ENCODE data around the gene GNAT1.

The GNAT1 gene

DNA sequence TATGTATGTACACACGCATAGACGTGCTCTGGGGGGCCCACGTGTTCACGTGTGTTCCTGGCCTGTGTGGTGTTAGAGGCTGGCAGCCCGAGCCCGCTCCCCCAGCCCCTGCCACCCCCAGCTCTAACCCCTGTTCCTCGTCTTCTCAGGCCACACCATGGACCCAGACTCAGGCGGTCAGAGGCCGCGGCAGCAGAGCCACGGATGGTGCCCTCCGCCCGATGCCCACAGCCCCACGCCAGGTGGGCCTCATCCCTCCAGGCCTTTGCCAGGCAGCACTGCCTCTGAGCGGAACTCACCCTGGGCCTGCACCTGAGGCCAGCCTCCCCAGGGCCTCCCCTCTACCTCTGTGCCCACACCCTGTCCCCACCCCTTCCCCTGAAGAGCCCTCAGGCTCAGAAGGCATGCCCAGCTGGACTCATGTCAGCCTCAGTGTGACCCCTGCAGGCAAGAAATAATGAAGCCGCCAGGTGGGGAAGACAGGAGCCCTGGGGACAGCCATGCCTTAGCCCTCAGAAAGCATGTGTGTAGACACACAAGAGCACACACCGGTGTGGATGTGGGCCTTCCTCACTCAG is 16.4 kb upstream of the GNAT1 start:
- in situ Hi-C loops (cut with MboI; ENCODE audit: low sequenced_read_pairs), result no loop called here

DNA sequence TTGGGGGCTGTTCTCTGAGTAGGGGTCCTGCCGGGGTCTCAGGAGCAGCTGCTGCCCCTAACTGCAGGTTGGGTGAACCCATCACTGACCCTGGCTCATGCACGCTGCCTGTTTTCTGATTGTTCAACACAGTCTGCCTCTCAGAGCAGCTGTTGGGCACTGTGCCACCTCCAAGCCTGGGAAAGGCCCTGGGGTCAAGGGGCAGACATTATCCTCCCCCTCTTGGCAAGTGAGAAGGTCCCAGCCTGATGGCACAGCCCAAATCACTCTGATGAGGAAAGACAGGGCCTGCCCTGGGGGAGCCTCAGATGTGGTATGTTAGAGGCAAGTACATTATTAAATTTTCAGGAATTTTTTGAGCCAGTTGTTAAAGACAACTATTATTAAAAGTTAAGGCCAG is 14.1 kb upstream of the GNAT1 start:
- in situ Hi-C loops (cut with MboI; ENCODE audit: low sequenced_read_pairs), result no loop called here

DNA sequence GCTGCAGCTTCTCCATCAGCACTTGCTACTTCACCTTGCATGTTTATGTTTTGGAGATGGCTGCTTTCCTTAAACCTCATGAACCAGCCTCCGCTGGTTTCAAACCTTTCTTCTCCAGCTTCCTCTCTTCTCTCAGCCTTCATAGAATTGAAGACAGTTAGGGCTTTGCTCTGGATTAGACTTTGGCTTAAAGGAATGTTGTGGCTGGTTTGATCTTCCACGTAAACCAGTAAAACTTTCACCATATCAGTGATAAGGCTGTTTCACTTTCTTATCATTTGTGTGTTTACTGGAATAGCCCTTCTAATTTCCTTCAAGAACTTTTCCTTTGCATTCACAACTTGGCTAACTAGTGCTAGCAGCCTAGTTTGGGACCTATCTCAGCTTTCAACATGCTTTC is 11.7 kb upstream of the GNAT1 start:
- in situ Hi-C loops (cut with MboI; ENCODE audit: low sequenced_read_pairs), result no loop called here

DNA sequence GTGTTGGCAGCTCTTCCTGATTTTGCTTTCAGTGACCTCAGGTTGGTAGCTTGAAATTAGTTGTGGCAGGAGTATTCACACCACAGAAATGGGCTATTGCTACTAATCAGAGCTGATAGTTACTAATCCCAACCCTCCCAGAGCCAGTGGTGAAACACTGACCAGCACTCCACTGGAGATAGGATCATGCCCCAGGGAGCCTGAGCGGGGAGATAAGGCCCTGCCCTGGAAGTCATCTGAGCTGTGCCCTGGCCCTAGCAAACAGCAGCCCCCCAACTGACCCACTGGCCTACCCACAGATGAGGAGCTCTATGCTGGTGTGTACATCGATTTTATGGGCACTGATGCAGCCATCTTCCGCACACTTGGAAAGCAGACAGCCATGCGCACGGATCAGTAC is 9.4 kb upstream of the GNAT1 start:
- in situ Hi-C loops (cut with MboI; ENCODE audit: low sequenced_read_pairs), result no loop called here

DNA sequence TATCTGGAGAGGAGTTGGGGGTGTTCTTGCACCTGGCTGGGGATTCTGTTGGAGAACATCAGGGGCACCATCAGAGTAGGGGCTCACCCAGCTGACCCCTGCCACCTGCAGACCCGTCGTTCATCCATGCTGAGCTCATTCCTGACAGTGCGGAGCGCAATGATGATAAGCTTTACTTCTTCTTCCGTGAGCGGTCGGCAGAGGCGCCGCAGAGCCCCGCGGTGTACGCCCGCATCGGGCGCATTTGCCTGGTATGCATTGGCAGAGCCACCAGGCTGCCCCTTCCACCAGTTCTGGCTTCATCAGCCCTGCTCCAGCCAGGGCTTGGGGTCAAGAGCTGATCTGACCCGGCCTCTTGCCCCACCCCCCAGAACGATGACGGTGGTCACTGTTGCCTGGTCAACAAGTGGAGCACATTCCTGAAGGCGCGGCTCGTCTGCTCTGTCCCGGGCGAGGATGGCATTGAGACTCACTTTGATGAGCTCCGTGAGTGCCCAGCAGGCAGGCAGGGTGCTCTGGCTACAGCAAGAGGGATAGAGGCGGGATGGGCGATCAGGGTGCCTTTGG is 8.8 kb upstream of the GNAT1 start:
- in situ Hi-C loops (cut with MboI; ENCODE audit: low sequenced_read_pairs), result no loop called here

DNA sequence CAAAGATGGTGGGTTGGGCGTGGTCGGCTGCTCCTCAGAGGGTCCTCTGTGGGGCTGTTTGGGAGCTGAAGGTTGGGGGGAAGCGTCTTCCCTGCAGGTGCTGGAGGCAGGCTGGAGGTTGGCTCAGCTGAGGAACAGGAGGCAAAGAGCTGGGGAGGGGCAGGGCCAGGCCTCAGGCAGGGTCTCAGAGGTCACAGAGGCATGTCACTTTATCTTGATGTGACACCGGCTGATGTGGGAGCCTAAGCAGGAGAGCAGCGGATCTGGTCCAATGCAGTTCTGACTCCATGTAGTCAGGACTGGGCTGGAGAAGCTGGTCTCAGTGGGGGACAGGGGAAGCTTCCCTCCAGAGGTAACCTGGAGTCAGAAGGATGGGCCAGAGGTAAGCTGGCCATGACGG is 7.7 kb upstream of the GNAT1 start:
- in situ Hi-C loops (cut with MboI; ENCODE audit: low sequenced_read_pairs), result no loop called here

GRCh38 chr3:50184242-50184978 is 7.0 kb upstream of the GNAT1 start:
- in situ Hi-C loops (cut with MboI; ENCODE audit: low sequenced_read_pairs), result no loop called here

DNA sequence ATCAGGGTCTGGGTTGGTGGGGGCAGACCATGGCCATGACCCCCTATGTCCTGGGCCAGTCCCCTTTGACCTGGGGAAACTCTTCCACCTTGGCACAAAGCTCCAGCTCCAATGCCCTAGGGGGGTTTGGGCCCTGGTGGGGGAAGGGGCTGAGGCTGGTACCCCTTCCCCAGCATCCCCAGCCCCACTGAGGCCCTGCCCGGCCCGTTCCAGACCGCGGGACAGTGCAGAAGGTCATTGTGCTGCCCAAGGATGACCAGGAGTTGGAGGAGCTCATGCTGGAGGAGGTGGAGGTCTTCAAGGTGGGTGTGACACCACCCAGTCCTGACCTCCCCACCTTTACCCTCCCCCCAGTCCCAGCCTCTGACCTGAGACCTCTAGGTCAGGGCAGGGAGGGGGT is 6.2 kb upstream of the GNAT1 start:
- in situ Hi-C loops (cut with MboI; ENCODE audit: low sequenced_read_pairs), result no loop called here

- in situ Hi-C loops (cut with MboI; ENCODE audit: low sequenced_read_pairs), result no loop called here
Measured at GRCh38 chr3:50186096-50186495, 5.3 kb upstream of the GNAT1 start.

DNA sequence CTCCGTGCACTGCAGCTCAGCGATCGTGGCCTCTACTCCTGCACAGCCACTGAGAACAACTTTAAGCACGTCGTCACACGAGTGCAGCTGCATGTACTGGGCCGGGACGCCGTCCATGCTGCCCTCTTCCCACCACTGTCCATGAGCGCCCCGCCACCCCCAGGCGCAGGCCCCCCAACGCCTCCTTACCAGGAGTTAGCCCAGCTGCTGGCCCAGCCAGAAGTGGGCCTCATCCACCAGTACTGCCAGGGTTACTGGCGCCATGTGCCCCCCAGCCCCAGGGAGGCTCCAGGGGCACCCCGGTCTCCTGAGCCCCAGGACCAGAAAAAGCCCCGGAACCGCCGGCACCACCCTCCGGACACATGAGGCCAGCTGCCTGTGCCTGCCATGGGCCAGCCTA is 3.7 kb upstream of the GNAT1 start:
- in situ Hi-C loops (cut with MboI; ENCODE audit: low sequenced_read_pairs), result no loop called here

GRCh38 chr3:50189274-50189673 is 2.1 kb upstream of the GNAT1 start:
- in situ Hi-C loops (cut with MboI; ENCODE audit: low sequenced_read_pairs), result no loop called here

GRCh38 chr3:50189989-50190388 is 1.4 kb upstream of the GNAT1 start:
- in situ Hi-C loops (cut with MboI; ENCODE audit: low sequenced_read_pairs), result no loop called here

DNA sequence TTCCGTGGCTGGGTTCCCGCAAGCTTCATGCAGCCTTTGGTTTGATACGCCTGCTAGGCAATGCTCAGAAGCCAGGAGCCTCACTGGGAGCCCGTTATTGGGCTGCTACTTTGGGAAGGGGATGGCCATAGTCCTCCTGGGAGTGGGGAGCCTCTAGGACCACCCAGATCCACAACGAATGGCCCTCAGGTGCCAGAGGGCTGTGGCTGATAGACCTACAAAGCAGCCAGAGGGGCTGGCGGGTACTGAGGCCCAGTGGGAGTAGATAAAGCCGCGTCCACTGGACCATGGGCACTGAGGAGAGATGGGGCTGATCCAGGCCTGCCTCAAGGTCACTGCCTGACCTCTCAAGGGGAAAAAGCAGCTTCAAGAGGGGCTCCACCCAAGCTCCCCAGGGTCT is 714 bp downstream of the GNAT1 start:
- in situ Hi-C loops (cut with MboI; ENCODE audit: low sequenced_read_pairs), result no loop called here

DNA sequence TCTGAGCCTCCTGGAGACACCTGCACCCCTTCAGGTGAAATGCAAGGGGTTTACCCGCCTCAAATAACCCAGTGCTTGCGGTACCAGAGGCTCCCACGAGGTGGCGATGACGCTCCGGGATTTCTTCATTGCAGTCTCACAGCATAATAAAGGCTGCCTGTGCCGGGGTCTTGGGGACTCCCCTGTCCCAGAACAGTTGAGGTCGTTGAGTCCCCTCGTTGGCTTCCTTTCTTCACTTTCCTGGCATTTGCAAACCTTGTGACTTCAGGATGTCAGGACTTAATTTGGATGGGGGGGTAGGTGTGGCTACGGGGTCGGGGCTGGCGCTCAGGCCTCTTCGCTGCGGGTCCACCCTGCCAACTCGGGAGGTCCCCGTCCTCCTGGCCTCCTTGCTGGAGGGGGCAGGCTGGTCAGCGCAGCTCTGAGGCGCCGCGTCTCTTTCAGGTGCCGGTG is 1.3 kb downstream of the GNAT1 start:
- in situ Hi-C loops (cut with MboI; ENCODE audit: low sequenced_read_pairs), result no loop called here

GRCh38 chr3:50193286-50193685 is 1.9 kb downstream of the GNAT1 start:
- in situ Hi-C loops (cut with MboI; ENCODE audit: low sequenced_read_pairs), result no loop called here

- in situ Hi-C loops (cut with MboI; ENCODE audit: low sequenced_read_pairs), result no loop called here
Measured at GRCh38 chr3:50193746-50194127, 2.3 kb downstream of the GNAT1 start.

DNA sequence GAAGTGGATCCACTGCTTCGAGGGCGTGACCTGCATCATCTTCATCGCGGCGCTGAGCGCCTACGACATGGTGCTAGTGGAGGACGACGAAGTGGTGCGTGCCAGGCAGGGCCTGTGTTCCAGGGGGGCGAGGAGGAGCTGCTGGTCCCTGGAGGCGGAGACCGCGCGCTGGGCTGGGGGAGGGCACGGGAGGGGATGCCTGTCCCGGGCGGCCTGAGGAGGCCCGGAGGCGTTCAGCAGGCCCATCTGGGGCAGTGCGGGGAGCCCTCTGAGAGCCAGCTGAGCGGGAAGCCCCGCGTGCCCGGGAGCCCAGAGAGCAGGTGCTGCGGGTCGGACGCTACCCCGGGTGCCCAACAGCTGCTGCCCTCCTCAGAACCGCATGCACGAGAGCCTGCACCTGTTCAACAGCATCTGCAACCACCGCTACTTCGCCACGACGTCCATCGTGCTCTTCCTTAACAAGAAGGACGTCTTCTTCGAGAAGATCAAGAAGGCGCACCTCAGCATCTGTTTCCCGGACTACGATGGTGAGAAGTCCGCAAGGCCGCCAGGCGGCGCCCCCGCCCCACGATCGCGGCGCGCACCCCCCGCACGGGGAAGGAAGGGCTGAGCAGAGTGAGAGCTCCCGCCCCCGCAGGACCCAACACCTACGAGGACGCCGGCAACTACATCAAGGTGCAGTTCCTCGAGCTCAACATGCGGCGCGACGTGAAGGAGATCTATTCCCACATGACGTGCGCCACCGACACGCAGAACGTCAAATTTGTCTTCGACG is 2.9 kb downstream of the GNAT1 start:
- in situ Hi-C loops (cut with MboI; ENCODE audit: low sequenced_read_pairs), result no loop called here

DNA sequence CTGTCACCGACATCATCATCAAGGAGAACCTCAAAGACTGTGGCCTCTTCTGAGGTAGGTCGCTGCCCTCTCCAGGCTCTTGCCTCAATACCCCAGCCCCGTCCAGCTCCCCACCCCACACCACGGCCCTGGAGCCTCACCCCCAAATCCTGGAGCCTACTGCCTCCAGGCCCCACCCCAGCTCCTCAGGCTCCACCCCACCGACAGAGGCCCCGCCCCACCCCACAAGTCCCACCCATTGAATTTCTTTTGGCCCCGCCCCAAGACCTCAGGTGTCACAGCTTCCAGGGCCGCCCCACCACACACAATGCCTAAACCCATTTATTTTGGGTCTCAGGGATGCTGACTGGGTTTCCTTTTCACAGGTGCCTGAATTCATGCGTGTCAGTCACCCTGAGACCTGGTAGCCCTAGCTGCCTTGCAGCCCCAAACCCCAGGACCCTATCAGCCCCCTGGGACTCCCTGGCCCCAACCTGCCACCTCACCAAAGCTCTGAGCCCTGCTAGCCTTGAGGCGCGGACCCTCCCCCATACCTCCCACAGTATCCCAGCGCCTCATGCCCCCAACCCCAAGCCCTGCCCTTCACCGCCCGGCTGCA is 3.6 kb downstream of the GNAT1 start:
- in situ Hi-C loops (cut with MboI; ENCODE audit: low sequenced_read_pairs), result no loop called here

DNA sequence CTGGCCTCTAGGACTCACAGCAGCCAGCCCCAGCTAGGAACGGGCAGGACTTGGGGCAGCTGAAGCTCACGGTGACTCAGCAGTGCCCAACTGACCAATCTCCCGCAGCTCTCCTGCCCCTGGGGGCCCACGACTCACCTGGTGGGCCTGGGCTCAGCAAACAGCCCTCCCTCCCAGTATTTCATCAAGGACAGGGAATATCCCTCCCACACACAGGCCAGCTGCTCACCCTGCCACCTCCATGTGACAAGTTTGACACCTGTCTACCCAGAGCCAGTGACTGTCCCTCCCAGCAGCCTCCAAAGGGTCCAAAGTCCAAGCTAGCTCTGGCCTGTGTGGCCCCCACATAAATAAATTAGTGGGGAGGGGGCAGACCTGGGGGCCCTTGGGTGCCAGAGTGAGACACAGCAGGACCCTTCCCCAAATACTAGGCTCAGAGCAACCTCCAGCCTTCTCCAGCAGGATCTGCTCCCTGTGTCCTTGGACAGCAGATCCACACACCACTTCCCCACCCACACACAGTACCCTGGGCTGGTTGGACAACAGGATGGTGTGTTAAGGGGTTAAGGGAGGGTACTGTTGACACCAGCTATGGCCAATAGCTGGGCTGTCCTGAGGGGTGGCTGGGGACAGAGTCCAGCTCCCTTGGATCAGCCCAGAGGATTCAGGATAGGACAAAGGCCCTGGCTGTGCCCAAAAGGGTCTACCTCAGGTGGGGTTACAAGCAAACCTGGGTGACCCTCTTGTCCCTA is 4.3 kb downstream of the GNAT1 start:
- in situ Hi-C loops (cut with MboI; ENCODE audit: low sequenced_read_pairs), result no loop called here

DNA sequence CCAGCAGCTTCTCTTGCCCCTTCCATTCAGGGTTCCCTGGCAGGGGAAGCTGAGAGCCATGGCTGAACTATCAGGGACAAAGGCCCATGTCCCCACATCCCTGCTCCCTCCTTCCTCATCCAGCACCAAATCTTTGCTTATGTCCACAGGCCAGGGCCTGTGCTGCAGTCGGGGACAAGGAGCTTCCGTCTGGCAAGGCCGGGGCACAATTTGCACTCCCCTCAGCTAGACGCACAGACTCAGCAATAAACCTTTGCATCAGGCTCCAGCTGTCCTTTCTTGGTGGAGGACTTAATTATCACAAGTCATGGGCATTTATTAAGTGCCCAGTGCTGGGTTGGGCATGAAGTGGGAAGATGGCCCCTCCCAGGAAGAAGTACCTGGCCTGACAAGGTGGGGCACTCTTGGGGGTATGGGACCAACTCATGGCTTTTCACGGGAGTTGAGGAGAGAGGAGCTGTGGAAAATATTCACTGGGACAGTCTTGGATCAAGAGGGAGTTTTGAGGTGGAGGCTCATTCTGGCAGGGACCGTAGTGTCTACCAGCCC is 4.9 kb downstream of the GNAT1 start:
- in situ Hi-C loops (cut with MboI; ENCODE audit: low sequenced_read_pairs), result no loop called here
